ENCODE results near the gene HS3ST3A1.

The HS3ST3A1 gene

DNA sequence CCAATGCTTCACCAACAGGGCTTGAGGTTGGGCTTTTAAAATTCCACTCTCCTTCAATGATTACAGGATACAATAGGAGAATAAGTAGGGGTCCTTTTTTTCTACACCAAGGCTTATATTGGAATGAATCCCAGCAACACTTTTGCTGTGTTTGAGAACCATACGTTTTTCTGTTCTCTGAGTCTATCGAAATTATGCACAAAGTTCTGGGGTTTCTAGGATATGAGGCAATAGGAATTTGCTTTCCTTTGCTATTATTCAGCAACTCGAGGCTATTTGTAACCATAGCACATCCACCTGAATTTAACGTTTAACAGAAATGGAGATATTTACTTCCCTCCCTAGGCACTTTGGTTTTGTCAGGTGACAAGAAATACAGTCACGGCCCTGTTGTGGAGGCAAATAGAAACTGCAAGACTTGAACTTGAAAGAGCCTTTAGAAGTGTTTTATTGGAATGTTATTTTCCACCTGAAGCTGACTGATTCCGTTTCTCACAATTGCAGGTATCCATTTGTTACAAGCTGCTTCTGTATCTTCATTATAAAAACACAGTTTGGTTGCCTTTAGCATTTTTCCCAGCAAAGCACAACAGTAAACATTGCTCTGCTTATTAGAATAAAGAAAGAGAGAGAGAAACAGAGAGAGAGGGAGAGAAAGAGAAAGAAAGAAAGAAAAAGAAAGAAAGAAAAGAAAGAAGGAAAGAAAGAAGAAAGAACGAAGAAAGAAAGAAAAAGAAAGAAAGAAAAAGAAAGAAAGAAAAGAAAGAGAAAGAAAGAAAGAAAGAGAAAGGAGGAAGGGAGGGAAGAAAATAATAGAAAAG lies 109.6 kb downstream of the HS3ST3A1 start:
- no peak for DNase-seq (ENCODE audit: low read depth)

DNA sequence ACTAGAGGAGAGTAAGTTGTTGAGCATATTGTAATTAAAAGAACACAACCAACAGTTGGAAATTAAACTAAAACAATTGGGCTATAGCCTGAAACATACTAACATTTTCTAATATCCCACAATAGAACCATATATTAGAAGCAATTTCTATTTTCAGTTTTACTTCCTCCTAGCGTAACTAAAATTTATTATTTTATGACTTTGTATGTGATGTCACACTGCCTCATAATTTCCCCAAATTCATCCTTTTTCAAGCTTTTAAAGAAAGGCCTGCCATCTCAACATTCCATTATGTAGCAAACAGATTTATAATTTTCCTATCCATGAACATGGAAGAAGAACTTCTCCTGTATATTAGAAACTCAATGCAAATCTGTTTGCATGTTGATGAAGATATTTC lies 110.2 kb downstream of the HS3ST3A1 start:
- no peak for DNase-seq (ENCODE audit: low read depth)

DNA sequence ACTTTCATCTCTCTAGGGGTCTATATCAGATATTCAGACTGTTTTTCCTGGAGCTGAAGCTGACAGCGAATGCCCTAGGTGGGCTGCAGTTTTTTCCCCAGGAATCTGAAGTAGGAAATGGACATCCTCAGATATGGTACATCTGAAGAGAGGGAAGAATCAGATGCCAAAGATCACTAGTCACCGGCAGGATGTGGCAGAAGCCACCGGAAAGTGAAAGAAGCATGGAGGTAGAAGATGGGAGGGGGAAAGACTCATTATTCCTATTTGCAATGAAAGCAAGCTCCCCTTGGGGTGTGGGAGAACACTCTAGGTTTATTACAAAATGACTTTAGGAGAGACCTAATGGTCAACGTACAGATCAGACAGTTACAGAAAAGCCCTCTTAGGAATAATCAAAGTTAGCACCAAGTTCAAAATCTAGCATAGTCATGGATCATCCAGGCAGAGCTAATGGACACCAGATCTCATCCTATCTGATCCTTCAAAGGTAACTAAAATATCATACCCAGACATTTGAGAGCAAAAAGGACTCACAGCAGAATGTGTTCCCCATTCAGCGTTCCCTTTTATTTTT lies 110.7 kb downstream of the HS3ST3A1 start:
- DNase-seq (ENCODE audit: low read depth), result peak; percentile 36

DNA sequence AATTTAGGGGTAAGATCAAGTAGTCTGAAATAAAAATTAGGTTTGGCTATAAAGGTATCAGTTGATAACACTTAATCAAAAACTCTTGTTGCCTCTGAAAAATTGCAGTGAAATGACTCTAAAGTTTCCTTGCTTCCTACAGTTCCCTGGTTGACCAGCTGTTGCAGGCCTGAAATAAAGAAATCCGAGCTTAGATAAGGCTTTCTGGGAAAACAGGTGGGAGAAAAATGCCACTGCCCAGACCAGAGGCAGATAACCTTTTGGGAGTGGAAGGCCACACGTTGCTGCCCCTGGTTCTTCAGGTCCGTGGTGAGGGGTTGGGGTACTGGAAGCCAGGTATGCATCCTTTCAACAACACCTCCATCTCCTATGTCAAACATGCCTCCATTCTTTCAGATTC lies 111.3 kb downstream of the HS3ST3A1 start:
- DNase-seq (ENCODE audit: low read depth), result no peak

DNA sequence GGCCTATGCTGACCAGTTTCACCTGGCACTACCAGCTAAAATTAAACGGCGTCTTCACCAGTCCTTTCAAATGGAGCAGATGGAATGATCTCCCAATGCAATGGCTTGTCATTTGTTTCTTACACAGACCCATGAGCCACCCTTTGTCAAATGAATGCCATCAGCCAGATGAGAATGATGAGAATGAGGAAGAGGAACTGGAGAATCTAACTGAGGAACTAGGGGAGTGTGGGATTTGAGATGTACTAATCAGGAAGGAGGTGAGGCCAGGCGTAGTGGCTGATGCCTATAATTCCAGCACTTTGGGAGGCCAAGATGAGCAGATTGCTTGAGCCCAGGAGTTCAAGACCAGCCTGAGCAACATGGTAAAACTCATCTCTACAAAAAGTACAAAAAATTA lies 116.4 kb downstream of the HS3ST3A1 start:
- no peak for DNase-seq (ENCODE audit: low read depth)

DNA sequence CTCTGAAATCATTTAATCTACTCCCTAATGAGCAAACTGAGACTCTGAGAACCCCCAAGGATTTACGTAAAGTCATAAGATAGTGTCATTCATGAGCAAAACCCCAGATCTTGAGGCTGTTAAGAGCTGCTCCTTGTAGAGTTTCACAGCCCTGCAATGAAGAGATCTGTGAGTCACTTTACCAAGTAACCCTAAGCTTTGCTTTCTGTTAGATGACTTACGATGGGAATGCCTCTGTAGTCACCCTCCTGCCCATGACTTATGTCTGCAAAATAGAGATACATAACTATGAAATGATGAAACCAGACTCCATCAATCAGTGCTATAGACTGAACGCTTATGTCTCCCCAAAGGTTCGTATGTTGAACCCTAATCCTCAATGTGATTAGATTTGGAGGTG lies 117.7 kb downstream of the HS3ST3A1 start:
- peak; percentile 72 for DNase-seq (ENCODE audit: low read depth)

DNA sequence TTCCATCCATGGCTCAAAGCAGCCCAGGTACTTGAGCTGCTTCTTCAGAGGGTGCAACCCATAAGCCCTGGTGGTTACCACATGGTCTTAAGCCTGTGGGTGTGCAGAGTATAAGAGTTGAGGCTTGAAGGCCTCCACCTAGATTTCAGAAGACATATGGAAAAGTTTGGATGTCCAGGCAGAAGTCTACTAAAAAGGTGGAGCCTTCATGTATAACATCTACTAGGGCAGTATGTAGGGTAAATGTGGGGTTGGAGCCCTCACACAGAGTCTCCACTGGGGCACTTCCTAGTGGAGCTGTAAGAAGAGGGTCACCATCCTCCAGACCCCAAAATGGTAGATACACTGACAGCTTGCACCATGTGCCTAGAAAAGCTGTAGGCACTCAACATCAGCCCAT lies 120.9 kb downstream of the HS3ST3A1 start:
- peak; percentile 6 for DNase-seq (ENCODE audit: low read depth)

DNA sequence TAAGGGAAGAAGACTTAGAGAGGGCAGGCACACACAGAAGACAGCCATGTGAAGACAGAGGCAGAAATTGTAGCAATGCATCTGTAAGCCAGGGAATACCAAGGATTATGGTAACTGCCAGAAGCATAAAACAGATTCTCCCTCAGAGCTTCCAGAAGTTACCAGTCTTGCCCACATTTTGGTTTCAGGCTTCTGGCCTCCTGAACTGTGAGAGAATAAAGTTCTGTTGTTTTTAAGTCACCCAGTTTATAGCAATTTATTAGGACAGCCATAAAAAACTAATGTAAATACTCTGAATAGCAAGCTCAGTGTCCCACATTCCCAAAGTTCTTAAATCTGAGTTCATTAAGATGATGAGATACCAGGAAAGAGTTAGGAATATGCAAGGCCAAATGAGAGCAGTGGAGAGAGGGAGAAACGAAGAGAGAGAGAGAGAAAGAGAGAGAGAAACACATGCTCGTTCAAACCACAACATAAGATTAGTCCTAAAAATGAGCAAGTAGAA lies 123.4 kb downstream of the HS3ST3A1 start:
- DNase-seq (ENCODE audit: low read depth), result no peak

DNA sequence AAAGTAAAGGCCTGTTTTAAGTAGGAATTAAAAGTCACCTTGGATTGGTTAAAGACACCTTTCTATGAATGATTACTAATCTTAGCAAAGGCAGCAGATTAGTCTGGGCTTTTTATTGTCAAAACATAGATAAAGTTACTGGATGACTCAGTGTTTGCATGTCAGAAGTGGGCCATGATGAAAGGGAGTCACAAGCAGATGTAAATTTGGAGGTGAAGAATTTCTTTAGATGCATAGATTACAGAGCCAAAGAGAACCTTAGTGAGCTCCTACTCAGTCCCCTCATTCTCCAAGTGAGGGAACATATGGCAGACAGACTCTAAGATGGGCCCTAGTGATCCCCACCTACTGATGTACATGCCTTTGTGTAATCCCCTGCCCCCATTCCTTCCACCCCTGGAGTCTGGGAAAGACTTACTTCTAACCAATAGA lies 124.5 kb downstream of the HS3ST3A1 start:
- DNase-seq (ENCODE audit: low read depth), result peak; percentile 86

DNA sequence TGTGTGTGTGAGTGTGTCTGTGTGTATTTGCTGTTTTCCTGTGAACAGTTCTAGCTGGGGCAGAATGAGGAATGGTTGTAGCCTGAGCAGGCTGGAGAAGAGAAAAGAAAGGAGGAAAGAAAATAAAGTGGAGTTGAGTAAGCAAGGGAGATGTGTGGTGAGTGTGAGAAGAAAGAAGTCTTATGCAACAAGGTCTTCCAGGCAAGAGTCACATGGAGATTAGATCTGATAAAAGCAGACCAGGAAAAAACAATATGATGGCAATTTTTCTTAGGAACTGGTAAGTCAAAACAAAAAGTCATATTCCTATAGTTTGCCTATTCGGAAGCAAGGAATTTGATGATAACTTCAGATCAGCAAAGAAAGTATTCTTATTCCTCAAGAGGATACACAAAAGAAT lies 125.0 kb downstream of the HS3ST3A1 start:
- DNase-seq (ENCODE audit: low read depth), result peak; percentile 80

DNA sequence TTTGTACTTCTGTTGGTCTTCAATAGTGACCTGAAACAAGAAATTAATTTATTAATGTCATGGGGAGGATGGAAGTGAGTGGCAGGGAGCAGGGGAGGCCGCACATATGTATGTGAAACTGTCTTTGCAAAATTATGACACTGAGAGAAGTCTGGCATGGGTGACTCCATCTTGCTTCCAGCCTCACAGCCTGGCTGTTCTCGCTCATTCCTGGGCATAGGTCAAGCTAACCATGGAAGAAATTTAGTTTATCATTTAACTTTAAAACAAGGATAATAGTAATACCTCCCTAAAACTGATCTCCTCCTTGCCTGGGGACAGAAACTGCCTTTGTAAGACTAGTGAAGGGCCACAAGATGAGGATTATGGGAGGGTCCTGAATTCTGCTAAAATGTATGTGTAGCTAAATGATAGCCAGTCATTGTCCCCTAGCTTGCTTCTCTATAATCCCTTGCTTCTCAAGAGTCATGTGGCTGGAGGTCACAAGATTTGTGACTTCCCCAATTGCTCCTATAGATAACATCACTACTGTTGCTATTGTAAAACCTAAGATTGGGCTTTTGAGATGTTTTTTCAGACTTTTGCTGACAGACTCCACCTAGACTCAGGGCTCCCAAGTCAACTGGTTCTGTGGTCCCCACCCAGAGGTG lies 126.0 kb downstream of the HS3ST3A1 start:
- no peak for DNase-seq (ENCODE audit: low read depth)

DNA sequence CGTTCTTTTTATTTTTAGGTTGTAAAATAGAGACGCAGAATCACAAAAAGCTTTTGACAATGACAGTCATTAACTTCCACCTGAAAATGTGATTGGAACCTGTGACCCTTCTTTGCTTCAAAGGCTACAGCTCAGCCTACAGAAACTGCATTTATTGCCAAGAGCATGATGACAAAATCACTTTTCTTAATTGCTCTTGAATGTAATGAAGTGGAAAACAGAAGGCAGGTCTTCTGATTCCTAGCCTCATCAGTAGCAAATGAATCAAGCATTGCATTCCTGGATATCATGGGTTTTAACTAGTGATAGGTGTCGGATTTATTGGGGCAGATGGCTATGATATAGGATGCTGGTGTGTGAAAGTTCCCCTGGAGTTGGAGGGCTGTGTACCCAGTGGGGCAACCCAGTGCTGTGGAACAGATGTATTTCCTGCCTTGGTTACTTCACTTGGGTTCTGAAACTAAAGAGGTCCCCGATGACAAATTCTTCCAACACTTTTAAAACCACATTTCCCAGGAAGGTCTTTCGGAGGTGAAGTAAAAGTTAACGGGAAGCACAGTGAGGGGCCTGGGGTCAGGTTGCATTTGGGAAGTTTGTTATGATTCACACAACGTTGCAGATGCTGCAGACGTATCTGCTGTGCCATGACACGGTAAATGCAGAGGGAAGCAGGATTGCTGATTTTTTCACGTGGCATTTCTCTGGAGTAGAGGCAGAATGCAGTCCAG lies 127.5 kb downstream of the HS3ST3A1 start:
- peak; percentile 21 for DNase-seq (ENCODE audit: low read depth)

DNA sequence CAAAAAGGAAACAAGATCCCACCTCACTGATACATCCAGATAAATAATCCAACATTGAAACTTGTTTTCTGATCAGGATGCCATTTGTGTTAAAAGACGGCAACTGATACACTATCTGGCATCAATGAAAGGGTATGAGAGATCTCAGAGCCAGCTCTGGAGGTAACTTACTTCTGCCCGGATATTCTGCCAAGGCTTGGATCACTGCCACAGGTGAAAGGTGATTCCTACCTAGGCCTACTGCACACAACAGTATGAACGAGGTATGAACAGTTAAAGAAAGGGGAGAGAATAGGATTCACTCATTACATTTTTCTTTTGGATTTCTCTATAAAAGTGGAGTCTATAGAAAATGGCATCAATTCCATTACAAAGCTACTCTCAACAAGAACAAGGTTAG lies 136.1 kb downstream of the HS3ST3A1 start:
- no peak for DNase-seq (ENCODE audit: low read depth)

DNA sequence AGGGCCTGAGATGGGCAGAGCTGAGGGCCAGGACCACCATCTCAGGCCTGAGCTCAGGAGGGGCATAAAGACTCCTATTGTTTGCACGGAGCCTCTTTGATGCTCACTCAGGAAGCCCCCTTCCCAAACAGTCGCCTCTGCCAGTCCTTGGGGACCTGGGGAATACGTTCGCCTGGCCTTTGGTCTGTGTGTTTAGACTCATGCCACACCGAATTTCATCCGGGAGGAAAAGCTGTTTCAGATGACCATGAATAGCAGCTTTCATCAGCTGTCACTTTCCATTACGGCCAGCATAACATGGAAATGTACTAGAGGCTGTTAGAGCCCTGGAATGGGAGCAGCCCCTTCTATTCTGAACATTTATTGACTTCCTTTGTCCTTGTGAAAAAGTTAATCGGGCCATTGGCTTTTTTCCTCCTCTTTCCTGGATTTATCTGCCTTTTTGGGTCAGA lies 139.0 kb downstream of the HS3ST3A1 start:
- no peak for DNase-seq (ENCODE audit: low read depth)

DNA sequence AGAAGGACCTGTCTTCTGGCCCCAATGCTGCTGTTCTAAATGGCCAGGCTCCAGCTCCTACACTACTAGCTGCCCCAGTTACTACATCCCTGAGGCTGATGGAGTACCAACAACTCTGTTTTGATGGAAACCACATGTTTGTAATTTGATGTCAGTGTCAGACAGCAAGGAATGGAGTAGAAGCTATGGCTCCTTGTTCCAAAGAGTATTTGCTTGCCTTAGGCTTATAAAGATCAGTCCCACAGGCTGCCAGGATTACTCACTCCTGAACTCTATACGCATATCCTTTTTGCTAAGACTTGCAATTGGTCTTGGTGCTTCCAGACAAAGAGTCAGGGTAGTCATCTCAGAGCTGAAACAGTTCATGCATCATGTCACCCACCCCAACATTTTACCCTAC lies 139.6 kb downstream of the HS3ST3A1 start:
- peak; percentile 70 for DNase-seq (ENCODE audit: low read depth)

DNA sequence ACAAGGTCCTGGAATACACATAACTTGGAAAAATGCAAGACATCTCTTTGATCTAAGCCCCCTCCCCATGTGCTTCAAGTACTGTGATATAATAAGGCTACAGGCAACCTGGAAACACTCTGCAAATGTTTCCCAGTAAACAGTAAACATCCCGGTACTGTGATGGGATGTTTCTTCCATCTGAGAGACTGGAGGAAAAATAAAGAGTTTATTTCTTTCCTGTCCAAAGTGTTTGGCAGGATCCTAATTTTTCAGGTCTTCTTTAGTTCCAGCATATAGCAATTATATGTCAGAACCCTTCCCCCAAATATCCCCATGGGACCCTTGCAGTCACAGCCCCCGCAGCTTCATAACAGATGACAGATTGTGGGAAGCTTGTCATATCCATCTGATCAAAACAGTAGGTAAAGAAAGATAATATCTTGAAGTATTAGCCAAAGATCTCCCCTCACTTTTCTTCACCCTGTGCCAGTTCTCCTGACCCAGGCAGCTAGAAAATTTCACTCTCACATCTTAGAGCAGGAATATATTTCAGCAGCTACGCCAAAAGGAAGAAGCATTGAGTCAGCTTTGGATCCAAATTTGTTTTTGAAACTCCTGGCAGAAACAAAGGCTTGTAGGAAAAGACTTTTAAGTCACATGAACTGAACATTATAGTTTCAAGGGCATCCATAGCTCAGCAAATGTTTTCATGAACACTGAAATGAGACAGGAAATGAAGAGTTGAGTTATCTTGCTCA lies 141.3 kb downstream of the HS3ST3A1 start:
- DNase-seq (ENCODE audit: low read depth), result no peak

DNA sequence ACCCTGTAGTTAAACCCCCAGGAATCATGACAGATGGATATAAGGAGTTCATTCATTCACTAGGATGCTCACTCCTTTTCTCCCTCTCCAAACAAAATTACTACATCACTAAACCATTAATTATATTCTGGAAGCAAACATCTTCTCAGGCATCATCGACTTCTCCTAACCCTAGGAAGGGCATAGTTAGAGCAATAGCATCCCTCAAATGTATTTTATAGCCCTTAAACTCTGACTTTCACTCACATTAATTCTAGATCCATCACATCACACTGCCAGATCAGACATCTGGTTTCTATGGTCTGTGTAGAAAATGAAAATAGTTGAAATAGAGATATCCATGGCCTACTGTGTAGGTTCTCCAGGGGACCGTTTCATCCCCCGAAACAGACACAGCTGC lies 143.9 kb downstream of the HS3ST3A1 start:
- DNase-seq (ENCODE audit: low read depth), result no peak

Data from iris pigment epithelial cell (primary cell).